K562 (cell line): ENCODE results near the gene LCLAT1. TPM values are rescaled to one million over a fixed set of nuclear protein-coding genes. Genes with fewer than 3 reads are reported as not detected.

Experiments used
- ARHGAP35 ChIP-seq: fragments of 450-650 bp; IDR thresholded peaks from 2 replicates; pipeline ENCODE4 v1.6.1; 2018; ENCODE audit not compliant: partially characterized antibody
- BCL6 ChIP-seq: fragments of 250-450 bp; sonication (Bioruptor Pico); IDR thresholded peaks from 2 replicates; pipeline ENCODE4 v1.4.0; 2020
- FOSL1 ChIP-seq: fragments of 200-800 bp; sonication (Bioruptor generic); conservative IDR thresholded peaks from 2 replicates; pipeline ENCODE4 v1.6.1; 2016; ENCODE audit warnings: missing genetic modification characterization, missing compliant biosample characterization
- HIVEP1 ChIP-seq: fragments of 250-450 bp; sonication (Bioruptor Pico); IDR thresholded peaks from 2 replicates; pipeline ENCODE4 v1.4.0; 2020; ENCODE audit warnings: mild to moderate bottlenecking
- MAFK ChIP-seq: IDR thresholded peaks from 2 replicates; pipeline ENCODE4 v1.6.1; 2011; ENCODE audit warnings: low read length, improper control_type of control experiment
- MTA2 ChIP-seq: fragments of 450-650 bp; IDR thresholded peaks from 2 replicates; pipeline ENCODE4 v1.6.1; 2016; ENCODE audit warnings: low read depth
- SIN3B ChIP-seq: fragments of 450-650 bp; IDR thresholded peaks from 2 replicates; pipeline ENCODE4 v1.6.1; 2017; ENCODE audit warnings: low read depth, mild to moderate bottlenecking, moderate library complexity
- ZKSCAN8 ChIP-seq: fragments of 200-800 bp; sonication (Bioruptor generic); IDR thresholded peaks from 2 replicates; pipeline ENCODE4 v1.6.1; 2016; ENCODE audit warnings: missing genetic modification characterization, missing compliant biosample characterization
- ZNF324 ChIP-seq: fragments of 250-450 bp; sonication (Bioruptor Pico); IDR thresholded peaks from 2 replicates; pipeline ENCODE4 v1.4.0; 2020; ENCODE audit warnings: mild to moderate bottlenecking
- ZNF778 ChIP-seq: fragments of 450-650 bp; formaldehyde crosslinking; IDR thresholded peaks from 2 replicates; pipeline ENCODE4 v1.4.0; 2020; ENCODE audit warnings: mild to moderate bottlenecking, moderate library complexity
- polyA plus RNA-seq, 8 experiments: library from polyadenylated mRNA; depleted of rRNA in 4 of 8; stranded (reverse) in 5 of 8; unstranded in 3 of 8; fragments of >200 nt; fragmentation: Nextera tagmentation in 2 of 8; fragmentation: Illumina TruSeq in 1 of 8; extraction: Ambion mirVana in 2 of 8; extraction: Trizol in 1 of 8; gene quantifications; 2 replicates each; pipeline versions ENCODE4 v1.2.1 to v1.2.3, GENCODE V29; 2011 to 2014; ENCODE audit warnings: inconsistent platforms in 1 of 8, missing spikeins in 1 of 8
- total RNA-seq, 7 experiments: library from RNA; depleted of rRNA in 6 of 7; stranded (reverse); fragments of >200 nt in 6 of 7; fragmentation: Illumina TruSeq in 2 of 7; extraction: Trizol in 2 of 7; gene quantifications; 2 replicates each; pipeline versions ENCODE4 v1.2.1 to v1.2.3, GENCODE V29; 2011 to 2021; ENCODE audit warnings: low replicate concordance in 1 of 7
- TF ChIP-seq, protein P1 (sequence below): fragments of 250-450 bp; sonication (Bioruptor Pico); IDR thresholded peaks from 2 replicates; pipeline ENCODE4 v1.4.0; 2020
- TF ChIP-seq, protein P2 (sequence below): fragments of 450-650 bp; IDR thresholded peaks from 2 replicates; pipeline ENCODE4 v1.6.1; 2016; ENCODE audit warnings: borderline replicate concordance

LCLAT1 gene
- total and polyA plus RNA-seq, 9 of the 15 experiments (the other 6 are each of a cell fraction or from before 2014, with no cell fraction given): 8.9 to 63.3 (median 25.4) TPM

DNA sequence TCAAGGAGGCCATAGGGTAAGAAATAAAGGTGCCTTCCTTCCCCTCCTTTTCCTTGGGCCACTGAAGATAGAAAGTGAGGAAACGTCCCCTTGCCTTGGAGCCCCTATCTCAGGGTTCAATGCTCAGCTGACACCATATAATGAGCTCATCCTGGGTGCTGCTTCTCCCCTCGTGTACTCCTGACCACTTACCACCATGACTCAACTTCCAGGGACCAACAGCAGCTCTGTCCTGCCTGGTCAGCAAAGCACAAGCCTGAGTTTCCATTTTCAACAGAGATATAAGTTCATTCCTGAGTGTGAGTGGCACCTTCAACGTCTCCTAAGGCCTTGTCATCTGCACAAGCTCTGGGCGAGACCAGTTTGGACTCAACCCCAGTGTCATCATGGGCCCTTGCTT, 209.0 kb downstream of the LCLAT1 start (continued):
- TF ChIP-seq, protein P1, sequence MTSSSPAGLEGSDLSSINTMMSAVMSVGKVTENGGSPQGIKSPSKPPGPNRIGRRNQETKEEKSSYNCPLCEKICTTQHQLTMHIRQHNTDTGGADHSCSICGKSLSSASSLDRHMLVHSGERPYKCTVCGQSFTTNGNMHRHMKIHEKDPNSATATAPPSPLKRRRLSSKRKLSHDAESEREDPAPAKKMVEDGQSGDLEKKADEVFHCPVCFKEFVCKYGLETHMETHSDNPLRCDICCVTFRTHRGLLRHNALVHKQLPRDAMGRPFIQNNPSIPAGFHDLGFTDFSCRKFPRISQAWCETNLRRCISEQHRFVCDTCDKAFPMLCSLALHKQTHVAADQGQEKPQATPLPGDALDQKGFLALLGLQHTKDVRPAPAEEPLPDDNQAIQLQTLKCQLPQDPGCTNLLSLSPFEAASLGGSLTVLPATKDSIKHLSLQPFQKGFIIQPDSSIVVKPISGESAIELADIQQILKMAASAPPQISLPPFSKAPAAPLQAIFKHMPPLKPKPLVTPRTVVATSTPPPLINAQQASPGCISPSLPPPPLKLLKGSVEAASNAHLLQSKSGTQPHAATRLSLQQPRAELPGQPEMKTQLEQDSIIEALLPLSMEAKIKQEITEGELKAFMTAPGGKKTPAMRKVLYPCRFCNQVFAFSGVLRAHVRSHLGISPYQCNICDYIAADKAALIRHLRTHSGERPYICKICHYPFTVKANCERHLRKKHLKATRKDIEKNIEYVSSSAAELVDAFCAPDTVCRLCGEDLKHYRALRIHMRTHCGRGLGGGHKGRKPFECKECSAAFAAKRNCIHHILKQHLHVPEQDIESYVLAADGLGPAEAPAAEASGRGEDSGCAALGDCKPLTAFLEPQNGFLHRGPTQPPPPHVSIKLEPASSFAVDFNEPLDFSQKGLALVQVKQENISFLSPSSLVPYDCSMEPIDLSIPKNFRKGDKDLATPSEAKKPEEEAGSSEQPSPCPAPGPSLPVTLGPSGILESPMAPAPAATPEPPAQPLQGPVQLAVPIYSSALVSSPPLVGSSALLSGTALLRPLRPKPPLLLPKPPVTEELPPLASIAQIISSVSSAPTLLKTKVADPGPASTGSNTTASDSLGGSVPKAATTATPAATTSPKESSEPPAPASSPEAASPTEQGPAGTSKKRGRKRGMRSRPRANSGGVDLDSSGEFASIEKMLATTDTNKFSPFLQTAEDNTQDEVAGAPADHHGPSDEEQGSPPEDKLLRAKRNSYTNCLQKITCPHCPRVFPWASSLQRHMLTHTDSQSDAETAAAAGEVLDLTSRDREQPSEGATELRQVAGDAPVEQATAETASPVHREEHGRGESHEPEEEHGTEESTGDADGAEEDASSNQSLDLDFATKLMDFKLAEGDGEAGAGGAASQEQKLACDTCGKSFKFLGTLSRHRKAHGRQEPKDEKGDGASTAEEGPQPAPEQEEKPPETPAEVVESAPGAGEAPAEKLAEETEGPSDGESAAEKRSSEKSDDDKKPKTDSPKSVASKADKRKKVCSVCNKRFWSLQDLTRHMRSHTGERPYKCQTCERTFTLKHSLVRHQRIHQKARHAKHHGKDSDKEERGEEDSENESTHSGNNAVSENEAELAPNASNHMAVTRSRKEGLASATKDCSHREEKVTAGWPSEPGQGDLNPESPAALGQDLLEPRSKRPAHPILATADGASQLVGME: no peak
- TF ChIP-seq, protein P2, sequence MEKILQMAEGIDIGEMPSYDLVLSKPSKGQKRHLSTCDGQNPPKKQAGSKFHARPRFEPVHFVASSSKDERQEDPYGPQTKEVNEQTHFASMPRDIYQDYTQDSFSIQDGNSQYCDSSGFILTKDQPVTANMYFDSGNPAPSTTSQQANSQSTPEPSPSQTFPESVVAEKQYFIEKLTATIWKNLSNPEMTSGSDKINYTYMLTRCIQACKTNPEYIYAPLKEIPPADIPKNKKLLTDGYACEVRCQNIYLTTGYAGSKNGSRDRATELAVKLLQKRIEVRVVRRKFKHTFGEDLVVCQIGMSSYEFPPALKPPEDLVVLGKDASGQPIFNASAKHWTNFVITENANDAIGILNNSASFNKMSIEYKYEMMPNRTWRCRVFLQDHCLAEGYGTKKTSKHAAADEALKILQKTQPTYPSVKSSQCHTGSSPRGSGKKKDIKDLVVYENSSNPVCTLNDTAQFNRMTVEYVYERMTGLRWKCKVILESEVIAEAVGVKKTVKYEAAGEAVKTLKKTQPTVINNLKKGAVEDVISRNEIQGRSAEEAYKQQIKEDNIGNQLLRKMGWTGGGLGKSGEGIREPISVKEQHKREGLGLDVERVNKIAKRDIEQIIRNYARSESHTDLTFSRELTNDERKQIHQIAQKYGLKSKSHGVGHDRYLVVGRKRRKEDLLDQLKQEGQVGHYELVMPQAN: no peak
- 0 out of 2 replicates have a peak, but pooled peaks have one; percentile 38 for TF ChIP-seq MAFK
- no peak for TF ChIP-seq SIN3B
- no peak for TF ChIP-seq ARHGAP35
- no peak for TF ChIP-seq ZKSCAN8
- no peak for TF ChIP-seq HIVEP1 (CRISPR knock-in tag)
- peak; percentile 60 for TF ChIP-seq FOSL1 (tag)
- TF ChIP-seq ZNF778 (CRISPR knock-in tag): no peak
- TF ChIP-seq MTA2: no peak
- no peak for TF ChIP-seq BCL6 (CRISPR knock-in tag)
- TF ChIP-seq ZNF324 (CRISPR knock-in tag): no peak
